Measurements from ENCODE around the gene TENT4B.

The TENT4B gene

GRCh38 chr16:50215680-50216079 lies 62.6 kb downstream of the TENT4B start:
- TF ChIP-seq CTCF (conservative IDR thresholded peaks at IDR 0.05; ENCODE audit: low read depth, low read length) = no peak
- no peak for DNase-seq (ENCODE audit: low read depth)
- no peak overlapping the region for H3K4me3 ChIP-seq (ENCODE audit: low read length)

- no peak overlapping the region for H3K4me3 ChIP-seq (ENCODE audit: low read length)
- TF ChIP-seq CTCF (conservative IDR thresholded peaks at IDR 0.05; ENCODE audit: low read depth, low read length) = no peak
- no peak for DNase-seq (ENCODE audit: low read depth)
These were observed 63.1 kb downstream of the TENT4B start for GRCh38 chr16:50216231-50216630.

- no peak overlapping the region for H3K4me3 ChIP-seq (ENCODE audit: low read length)
- no peak for TF ChIP-seq CTCF (conservative IDR thresholded peaks at IDR 0.05; ENCODE audit: low read depth, low read length)
- no peak for DNase-seq (ENCODE audit: low read depth)
These were observed 66.4 kb downstream of the TENT4B start for GRCh38 chr16:50219402-50219975.

GRCh38 chr16:50224286-50224685 lies 71.2 kb downstream of the TENT4B start:
- H3K4me3 ChIP-seq (ENCODE audit: low read length) = no peak overlapping the region
- DNase-seq (ENCODE audit: low read depth) = no peak
- TF ChIP-seq CTCF (conservative IDR thresholded peaks at IDR 0.05; ENCODE audit: low read depth, low read length) = no peak

GRCh38 chr16:50227120-50227519 lies 74.0 kb downstream of the TENT4B start:
- no peak overlapping the region for H3K4me3 ChIP-seq (ENCODE audit: low read length)
- TF ChIP-seq CTCF (conservative IDR thresholded peaks at IDR 0.05; ENCODE audit: low read depth, low read length) = no peak
- no peak for DNase-seq (ENCODE audit: low read depth)

- DNase-seq (ENCODE audit: low read depth) = no peak
- H3K4me3 ChIP-seq (ENCODE audit: low read length) = no peak overlapping the region
- TF ChIP-seq CTCF (conservative IDR thresholded peaks at IDR 0.05; ENCODE audit: low read depth, low read length) = no peak
These were observed 74.6 kb downstream of the TENT4B start for GRCh38 chr16:50227665-50228064.

- TF ChIP-seq CTCF (conservative IDR thresholded peaks at IDR 0.05; ENCODE audit: low read depth, low read length) = no peak
- H3K4me3 ChIP-seq (ENCODE audit: low read length) = no peak overlapping the region
- no peak for DNase-seq (ENCODE audit: low read depth)
These were observed 75.3 kb downstream of the TENT4B start for GRCh38 chr16:50228364-50228868.

Data from retinal pigment epithelial cell (primary cell).